IMR-90 (cell line): Measurements from ENCODE around the gene VPS52. TPM values are rescaled to one million over a fixed set of nuclear protein-coding genes. Genes with fewer than 3 reads are reported as not detected.

Source experiments
- ATAC-seq: fragments of 200-7000 bp; cut with Tn5 transposase; 2 replicates; pipeline ENCODE4 v1.9.1; 2020; ENCODE audit warnings: low read depth, mild to moderate bottlenecking, moderate library complexity
- BruUV-seq: library from RNA; stranded (reverse); fragments of 400-500 nt; replicated peaks from 2 replicates; lab custom pipeline; 2021; lab: Mats Ljungman, UMichigan
- CTCF ChIA-PET: fragments of 300-600 bp; formaldehyde crosslinking; extraction: SDS; loops from one replicate; lab custom pipeline; 2021; ENCODE audit warnings: antibody characterized with exemption; lab: Yijun Ruan, JAX
- POLR2A ChIA-PET: fragments of 300-600 bp; sonication (Branson Sonifier 250); formaldehyde crosslinking; loops from one replicate; lab custom pipeline; 2022; ENCODE audit warnings: antibody characterized with exemption; ENCODE audit not compliant: unreplicated experiment; lab: Charles Lee
- DNase-seq: peaks from one replicate; pipeline ENCODE4 v3.0.0; 2013
- H2AFZ ChIP-seq: replicated peaks from 2 replicates; pipeline ENCODE3; 2013; ENCODE audit warnings: low read length, mild to moderate bottlenecking; ENCODE audit not compliant: poor library complexity
- H2AK5ac ChIP-seq: 2 replicates; pipeline ENCODE4 v1.6.1; 2013; ENCODE audit warnings: low read depth, low read length, inconsistent platforms
- H2AK9ac ChIP-seq: replicated peaks from 2 replicates; pipeline ENCODE3; 2013; ENCODE audit warnings: mild to moderate bottlenecking, low read depth, low read length, moderate library complexity; ENCODE audit not compliant: poor library complexity
- H2BK120ac ChIP-seq: 2 replicates; pipeline ENCODE4 v1.6.1; 2013; ENCODE audit warnings: low read depth, low read length, inconsistent platforms
- H2BK15ac ChIP-seq: 3 replicates; pipeline ENCODE4 v1.6.1; 2013; ENCODE audit warnings: low read depth, low read length, inconsistent platforms
- H2BK20ac ChIP-seq: 2 replicates; pipeline ENCODE4 v1.6.1; 2013; ENCODE audit warnings: low read depth, mild to moderate bottlenecking, inconsistent platforms, low read length, moderate library complexity
- H2BK5ac ChIP-seq: 2 replicates; pipeline ENCODE4 v1.6.1; 2013; ENCODE audit warnings: mild to moderate bottlenecking, low read depth, low read length, inconsistent platforms; ENCODE audit not compliant: poor library complexity, severe bottlenecking
- H3K14ac ChIP-seq: replicated peaks from 2 replicates; pipeline ENCODE4 v1.6.1; 2013; ENCODE audit warnings: low read depth, low read length, inconsistent platforms
- H3K18ac ChIP-seq: 2 replicates; pipeline ENCODE4 v1.6.1; 2013; ENCODE audit warnings: low read depth, low read length, control low read depth
- H3K23ac ChIP-seq: 2 replicates; pipeline ENCODE4 v1.6.1; 2013; ENCODE audit warnings: low read depth, low read length, inconsistent platforms
- H3K27ac ChIP-seq: 2 replicates; pipeline ENCODE4 v1.5.1; 2013; ENCODE audit warnings: mild to moderate bottlenecking, control low read depth, low read length; ENCODE audit not compliant: insufficient read depth
- H3K27me3 ChIP-seq: 2 replicates; pipeline ENCODE4 v1.6.1; 2013; ENCODE audit warnings: low read length; ENCODE audit not compliant: control insufficient read depth, insufficient read depth
- H3K36me3 ChIP-seq: 2 replicates; pipeline ENCODE4 v1.6.1; 2013; ENCODE audit warnings: low read length, mixed read lengths; ENCODE audit not compliant: control insufficient read depth, insufficient read depth
- H3K4ac ChIP-seq: 2 replicates; pipeline ENCODE4 v1.6.1; 2013; ENCODE audit warnings: low read depth, low read length, inconsistent platforms
- H3K4me1 ChIP-seq: 2 replicates; pipeline ENCODE4 v1.6.1; 2013; ENCODE audit warnings: low read length, mixed read lengths; ENCODE audit not compliant: control insufficient read depth, insufficient read depth
- H3K4me2 ChIP-seq: 2 replicates; pipeline ENCODE4 v1.6.1; 2013; ENCODE audit warnings: low read depth, mild to moderate bottlenecking, control low read depth, low read length, moderate library complexity
- H3K4me3 ChIP-seq: 2 replicates; pipeline ENCODE4 v1.5.1; 2013; ENCODE audit warnings: low read depth, mild to moderate bottlenecking, control low read depth, low read length, moderate library complexity; ENCODE audit not compliant: insufficient read depth
- H3K56ac ChIP-seq: 2 replicates; pipeline ENCODE4 v1.6.1; 2013; ENCODE audit warnings: low read length, inconsistent platforms; ENCODE audit not compliant: insufficient read depth; ENCODE audit errors: extremely low read depth
- H3K79me1 ChIP-seq, 2 experiments: 2 replicates each; pipeline ENCODE4 v1.6.1; 2013; ENCODE audit warnings: low read length in 2 of 2, inconsistent platforms in 1 of 2, low read depth in 1 of 2
- H3K9ac ChIP-seq: 2 replicates; pipeline ENCODE4 v1.6.1; 2013; ENCODE audit warnings: low read depth, low read length, control low read depth
- H3K9me1 ChIP-seq: 2 replicates; pipeline ENCODE4 v1.6.1; 2013; ENCODE audit warnings: low read length, inconsistent platforms; ENCODE audit not compliant: insufficient read depth
- H3K9me3 ChIP-seq: 2 replicates; pipeline ENCODE4 v1.6.1; 2013; ENCODE audit warnings: low read length; ENCODE audit not compliant: control insufficient read depth, insufficient read depth
- H4K20me1 ChIP-seq: 2 replicates; pipeline ENCODE4 v1.6.1; 2013; ENCODE audit warnings: low read length, inconsistent platforms; ENCODE audit not compliant: insufficient read depth
- H4K5ac ChIP-seq: 2 replicates; pipeline ENCODE4 v1.6.1; 2013; ENCODE audit warnings: mild to moderate bottlenecking, low read depth, low read length, control low read depth
- H4K8ac ChIP-seq, 2 experiments: 2 replicates each; pipeline ENCODE4 v1.6.1; 2013; ENCODE audit warnings: low read depth in 2 of 2, low read length in 2 of 2, control low read depth in 1 of 2, inconsistent platforms in 1 of 2
- H4K91ac ChIP-seq: 2 replicates; pipeline ENCODE4 v1.6.1; 2013; ENCODE audit warnings: low read depth, low read length, inconsistent platforms; ENCODE audit not compliant: insufficient read depth
- CEBPB ChIP-seq: IDR thresholded peaks from 2 replicates; pipeline ENCODE4 v1.6.1; 2012; ENCODE audit warnings: low read depth, low read length, improper control_type of control experiment
- CHD1 ChIP-seq: IDR thresholded peaks from 2 replicates; pipeline ENCODE4 v1.6.1; 2012; ENCODE audit warnings: low read depth, low read length, improper control_type of control experiment
- CTCF ChIP-seq: conservative IDR thresholded peaks from 2 replicates; pipeline ENCODE4 v1.5.1; 2012; ENCODE audit warnings: mild to moderate bottlenecking, low read depth, low read length, improper control_type of control experiment
- ELK1 ChIP-seq: fragments of 150-350 bp; IDR thresholded peaks from 2 replicates; pipeline ENCODE4 v1.6.1; 2016; ENCODE audit warnings: low read depth, mild to moderate bottlenecking, low read length, moderate library complexity, borderline replicate concordance
- MAZ ChIP-seq: IDR thresholded peaks from 2 replicates; pipeline ENCODE4 v1.6.1; 2012; ENCODE audit warnings: low read depth, mild to moderate bottlenecking, low read length, improper control_type of control experiment, moderate library complexity, borderline replicate concordance
- POLR2A ChIP-seq: IDR thresholded peaks from 2 replicates; pipeline ENCODE4 v1.6.1; 2012; ENCODE audit warnings: mild to moderate bottlenecking, low read depth, low read length
- SMC3 ChIP-seq: fragments of 150-350 bp; IDR thresholded peaks from 2 replicates; pipeline ENCODE4 v1.6.1; 2016; ENCODE audit warnings: low read depth, mild to moderate bottlenecking, antibody characterized with exemption, low read length, moderate library complexity
- WGBS, 2 experiments: methylation state at CpG; one replicate each; pipeline versions ENCODE4 v1.1.5 to v1.1.7; 2013; ENCODE audit warnings: missing lambda C conversion rate in 2 of 2; ENCODE audit not compliant: insufficient read length in 1 of 2; ENCODE audit errors: extremely low coverage in 2 of 2; 5-methylcytosine and 5-hydroxymethylcytosine counted together
- dilution Hi-C: fragments of 300-500 bp; cut with HindIII; formaldehyde crosslinking; loops from one replicate; pipeline ENCODE4 v1.14.3; 2018; ENCODE audit warnings: low sequenced_read_pairs; ENCODE audit not compliant: unreplicated experiment
- in situ Hi-C: fragments of 300-500 bp; cut with MboI; formaldehyde crosslinking; loops from 3 replicates; pipeline ENCODE4 v1.14.3; 2019; ENCODE audit warnings: low sequenced_read_pairs, inconsistent platforms, mixed read lengths
- intact Hi-C: fragments of 100-400 bp; cut with micrococcal nuclease; formaldehyde crosslinking; loops from 2 replicates; pipeline ENCODE4 v1.10.0; 2022
- polyA plus RNA-seq, 3 experiments: library from polyadenylated mRNA; depleted of rRNA; stranded (reverse); fragments of >200 nt; gene quantifications; 2 replicates each; pipeline ENCODE4 v1.2.3, GENCODE V29; 2012; ENCODE audit warnings: low replicate concordance in 1 of 3
- total RNA-seq: library from RNA; depleted of rRNA; stranded (reverse); fragments of >200 nt; gene quantifications from 2 replicates; pipeline ENCODE4 v1.2.3, GENCODE V29; 2012

Gene VPS52
- total and polyA plus RNA-seq, 2 of the 4 experiments (the other 2 are of a cell fraction), result 29.8 to 54.6 TPM

GRCh38 chr6:33241968-33242367 is 29.7 kb downstream of the VPS52 start:
- Histone ChIP-seq H2BK15ac (no peak overlapping the region), H2AK9ac (no peak overlapping the region), H4K91ac (no peak overlapping the region), H3K36me3 (no peaks in the 10 kb centered on the region), H4K8ac (no peak overlapping the region), H2AK5ac (no peak overlapping the region), H2BK20ac (no peak overlapping the region), H3K9me1 (no peaks in the 10 kb centered on the region), H3K4me3 (no peak overlapping the region), H4K20me1 (no peaks in the 10 kb centered on the region), H4K5ac (no peak overlapping the region), H2AFZ (no peak overlapping the region), H3K18ac (no peak overlapping the region), H3K4me2 (no peak overlapping the region), H3K4ac (no peak overlapping the region), H2BK5ac (no peak overlapping the region), H2BK120ac (no peak overlapping the region), H3K79me1 (no peaks in the 10 kb centered on the region), H3K9me3 (no peaks in the 10 kb centered on the region), H3K9ac (no peak overlapping the region), H3K27me3 (peaks cover 29% of the 10 kb centered on the region), H3K23ac (no peak overlapping the region), H3K56ac (no peak overlapping the region), H3K27ac (no peak overlapping the region), H3K4me1 (no peaks in the 10 kb centered on the region), H3K14ac (no peak overlapping the region)
- ATAC-seq (no peak), DNase-seq (no peak)
- TF ChIP-seq CTCF (no peak), CEBPB (no peak), POLR2A (no peak), MAZ (no peak), CHD1 (no peak), SMC3 (no peak), ELK1 (no peak)
- POLR2A ChIA-PET, result no interaction called here
- WGBS, 2 experiments, result no CpG with 5 or more reads among the region's 3 CpGs
- CTCF ChIA-PET, result no interaction called here
- no TSS peak for BruUV-seq
- dilution Hi-C loops (no loop called here), in situ Hi-C loops (loop anchor here (10.0 kb wide), 1 partner anchor 117 kb away; no protein-coding TSS in a partner anchor), intact Hi-C loops (no loop called here)
